HG03575 (cell line): Measurements from ENCODE around the gene CLCF1.

ENCODE experiments used
- ATAC-seq: cut with Tn5 transposase; IDR thresholded peaks from one replicate; pipeline ENCODE4 v1.9.1; 2021; ENCODE audit not compliant: unreplicated experiment, insufficient number of reproducible peaks, low FRiP score; ENCODE audit errors: extremely low read depth

The CLCF1 gene

GRCh38 chr11:67397986-67398660 is 24.7 kb upstream of the CLCF1 start:
- no peak for ATAC-seq

DNA sequence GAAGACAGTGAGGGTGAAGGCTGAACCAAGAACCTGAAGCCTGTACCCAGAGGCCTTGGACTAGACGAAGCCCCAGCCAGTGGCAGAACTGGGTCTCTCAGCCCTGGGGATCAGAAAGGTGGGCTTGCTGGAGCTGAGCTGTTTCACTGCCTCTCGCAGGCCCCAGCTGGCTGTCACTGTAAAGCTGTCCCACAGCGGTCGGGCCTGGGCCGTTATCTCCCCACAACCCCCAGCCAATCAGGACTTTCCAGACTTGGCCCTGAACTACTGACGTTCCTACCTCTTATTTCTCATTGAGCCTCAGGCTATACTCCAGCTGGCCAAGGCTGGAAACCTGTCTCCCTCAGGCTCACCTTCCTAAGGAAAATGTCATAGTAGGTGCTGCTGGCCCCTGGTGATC is 24.1 kb upstream of the CLCF1 start:
- no peak for ATAC-seq

GRCh38 chr11:67396587-67397389 is 23.4 kb upstream of the CLCF1 start:
- no peak for ATAC-seq

GRCh38 chr11:67396259-67396581 is 22.8 kb upstream of the CLCF1 start:
- no peak for ATAC-seq

DNA sequence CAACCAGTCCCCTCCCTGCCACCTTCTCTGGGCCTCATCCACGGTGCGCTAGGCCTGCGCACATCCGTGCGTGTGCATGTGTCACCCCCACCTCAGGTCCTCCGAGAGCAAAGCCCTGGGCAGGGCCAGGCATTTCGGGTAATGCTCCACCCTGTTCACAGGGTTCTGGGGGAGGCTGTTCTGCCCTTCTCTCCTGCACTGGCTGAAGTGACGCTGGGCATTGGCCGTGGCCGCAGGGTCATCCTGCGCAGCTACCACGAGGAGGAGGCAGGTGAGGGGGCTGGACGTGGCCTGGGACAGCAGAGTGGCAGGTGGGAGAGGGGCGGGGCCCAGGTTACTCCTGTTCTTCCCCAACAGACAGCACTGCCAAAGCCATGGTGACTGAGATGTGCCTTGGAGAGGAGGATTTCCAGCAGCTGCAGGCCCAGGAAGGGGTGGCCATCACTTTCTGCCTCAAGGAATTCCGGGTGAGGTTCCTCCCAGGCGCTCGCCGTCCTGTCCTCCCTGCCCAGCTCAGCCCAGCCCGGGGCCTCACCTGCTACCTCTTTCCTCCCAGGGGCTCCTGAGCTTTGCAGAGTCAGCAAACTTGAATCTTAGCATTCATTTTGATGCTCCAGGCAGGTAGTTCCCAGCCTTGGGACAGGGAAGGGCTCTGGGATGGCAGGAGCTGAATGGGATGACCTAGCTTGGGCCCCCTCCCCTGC is 22.3 kb upstream of the CLCF1 start:
- ATAC-seq = no peak

DNA sequence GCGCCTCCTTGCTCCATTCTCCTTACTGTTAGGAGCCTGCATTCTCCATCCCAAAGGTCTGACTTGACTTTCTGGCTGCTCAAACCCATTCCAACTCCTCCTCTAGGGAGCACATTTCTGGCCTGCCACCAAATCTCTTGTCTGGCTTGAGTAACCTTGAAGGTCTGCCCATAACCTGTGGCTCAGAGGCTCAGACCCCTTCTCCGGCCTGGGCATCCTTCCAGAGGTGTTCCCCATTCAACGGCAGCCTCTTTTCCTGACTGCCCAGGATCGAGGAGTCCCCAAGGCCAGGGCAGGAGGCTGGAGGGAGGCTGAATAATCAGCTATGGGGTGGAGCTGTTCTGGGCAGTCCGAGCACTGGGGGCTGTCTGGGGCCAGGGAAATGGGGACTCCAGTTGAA is 20.6 kb upstream of the CLCF1 start:
- ATAC-seq = no peak

DNA sequence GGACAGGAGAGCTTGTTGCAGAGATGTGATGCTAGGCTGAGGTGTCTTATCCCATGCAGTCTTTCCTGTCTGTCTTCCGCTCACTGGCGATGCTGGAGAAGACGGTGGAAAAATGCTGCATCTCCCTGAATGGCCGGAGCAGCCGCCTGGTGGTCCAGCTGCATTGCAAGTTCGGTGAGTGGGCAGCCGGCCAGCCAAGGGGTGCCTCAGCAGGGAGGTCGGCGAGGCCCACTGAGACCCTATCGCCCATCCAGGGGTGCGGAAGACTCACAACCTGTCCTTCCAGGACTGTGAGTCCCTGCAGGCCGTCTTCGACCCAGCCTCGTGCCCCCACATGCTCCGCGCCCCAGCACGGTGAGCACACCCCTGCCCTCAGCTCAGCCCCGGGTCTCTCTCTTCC is 20.0 kb upstream of the CLCF1 start:
- ATAC-seq = no peak

- no peak for ATAC-seq
These were observed 18.9 kb upstream of the CLCF1 start for GRCh38 chr11:67392183-67392715.

- no peak for ATAC-seq
These were observed 18.1 kb upstream of the CLCF1 start, which contains the start of gene RAD9A for GRCh38 chr11:67391304-67392182. Gene RAD9A (plus strand): TSS chr11:67391986. CDS start chr11:67392045, 59 bp downstream.

DNA sequence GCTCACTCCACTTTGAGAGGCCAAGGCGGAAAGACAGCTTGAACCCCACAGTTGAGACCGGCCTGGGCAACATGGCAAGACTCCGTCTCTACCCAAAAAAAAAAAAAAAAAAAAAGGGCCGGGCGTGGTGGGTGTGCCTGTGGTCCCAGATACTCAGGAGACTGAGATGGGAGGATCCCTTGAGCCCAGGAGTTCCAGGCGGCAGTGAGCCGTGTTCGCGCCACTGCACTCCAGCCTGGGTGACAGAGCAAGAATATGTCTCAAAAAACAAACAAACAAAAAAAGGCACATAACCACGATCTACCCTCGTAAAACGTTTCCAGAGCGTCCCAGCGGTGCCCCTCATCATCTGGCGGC is 17.5 kb upstream of the CLCF1 start:
- no peak for ATAC-seq

- no peak for ATAC-seq
These were observed 16.1 kb upstream of the CLCF1 start for GRCh38 chr11:67389477-67389876.

GRCh38 chr11:67387518-67387917 is 14.1 kb upstream of the CLCF1 start:
- no peak for ATAC-seq

DNA sequence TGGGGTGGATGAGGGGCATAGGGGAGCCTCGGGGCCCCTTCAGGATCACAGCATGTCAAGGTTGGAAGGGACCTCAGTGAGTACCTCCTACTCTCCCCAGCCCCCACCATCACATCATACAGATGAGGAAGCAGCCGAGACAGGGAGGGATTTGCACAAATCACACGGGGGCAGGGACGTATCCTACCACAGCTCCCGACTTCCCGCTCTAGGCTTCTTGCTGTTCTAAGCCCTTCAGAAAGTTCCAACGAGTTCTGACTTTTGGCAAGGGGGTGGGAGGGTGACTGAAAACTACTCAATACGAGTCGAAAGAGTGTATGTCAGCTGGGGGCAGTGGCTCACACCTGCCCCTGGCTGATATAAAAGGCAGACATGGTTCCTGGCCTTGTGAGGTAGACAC is 13.7 kb upstream of the CLCF1 start:
- ATAC-seq = no peak

DNA sequence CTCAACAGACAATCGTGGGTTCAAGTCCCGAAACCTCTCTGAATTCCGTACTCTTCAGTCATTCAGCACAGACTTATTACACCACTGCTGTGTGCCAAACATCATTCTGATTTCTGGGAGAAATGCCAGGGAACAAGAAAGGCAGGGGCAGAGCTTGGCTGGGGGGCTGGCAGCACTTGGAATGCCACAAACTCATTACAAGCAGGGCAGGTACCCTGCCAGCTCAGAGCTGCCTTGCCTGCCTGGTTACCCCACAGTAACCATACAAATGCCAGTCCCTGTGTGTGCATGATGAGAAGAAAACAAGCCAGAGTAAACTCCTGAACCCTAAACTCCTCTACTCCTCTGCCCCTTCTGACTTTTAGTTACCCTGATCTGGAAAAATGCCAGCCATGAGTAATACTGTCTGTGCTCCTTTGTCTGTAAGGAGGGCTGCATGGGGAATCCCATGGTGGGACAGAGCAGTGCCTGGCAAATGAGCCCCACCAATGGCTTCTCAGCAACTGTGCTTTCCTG is 11.5 kb upstream of the CLCF1 start:
- no peak for ATAC-seq

DNA sequence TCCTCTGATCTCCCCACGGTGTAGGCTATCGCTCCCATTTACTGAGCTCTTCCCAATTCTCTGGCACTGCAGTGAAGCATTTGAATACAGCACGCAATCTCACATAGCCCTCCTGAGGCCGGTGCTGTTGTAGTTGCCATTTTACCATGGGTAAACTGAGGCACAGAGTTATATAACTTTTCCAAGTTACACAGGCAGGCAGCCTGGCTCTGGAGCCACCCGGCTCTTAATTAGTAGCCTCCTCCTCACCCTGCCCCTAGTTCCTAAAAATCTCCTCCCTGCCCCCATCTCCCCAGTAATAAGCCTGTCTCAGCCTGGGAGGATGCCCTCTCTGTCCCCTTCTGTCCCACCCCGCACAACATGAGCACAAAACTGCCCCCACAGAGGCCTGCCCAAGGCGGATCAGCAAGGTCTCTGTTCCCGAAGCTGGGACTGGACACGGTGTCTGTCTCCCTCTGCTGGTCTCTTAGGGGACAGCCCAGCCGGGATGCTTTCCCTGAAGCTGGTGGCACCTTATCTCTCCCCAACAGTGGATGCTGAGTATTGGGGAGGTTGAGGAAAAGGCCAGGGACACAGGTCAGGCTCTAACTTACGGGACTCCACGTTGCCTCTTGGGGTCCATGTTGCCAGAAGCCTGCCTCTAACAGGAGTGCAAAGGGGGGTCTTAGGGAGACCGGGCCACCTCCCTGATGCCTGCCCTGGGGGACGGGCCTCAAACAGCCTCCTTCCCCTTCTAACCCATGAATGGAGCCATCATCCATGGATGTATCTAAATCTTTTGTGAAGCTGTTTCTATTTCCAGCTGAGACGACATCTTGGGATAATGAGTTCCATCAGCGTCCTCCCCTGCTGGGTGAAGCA is 9.1 kb upstream of the CLCF1 start:
- no peak for ATAC-seq

- ATAC-seq = no peak
These were observed 8.0 kb upstream of the CLCF1 start for GRCh38 chr11:67381244-67381972.
